GM18867 (cell line): Measurements from ENCODE around the gene IPCEF1.

Experiments used
- ATAC-seq: cut with Tn5 transposase; IDR thresholded peaks from one replicate; pipeline ENCODE4 v1.9.1; 2021; ENCODE audit warnings: mild to moderate bottlenecking, moderate library complexity; ENCODE audit not compliant: unreplicated experiment

IPCEF1 gene

DNA sequence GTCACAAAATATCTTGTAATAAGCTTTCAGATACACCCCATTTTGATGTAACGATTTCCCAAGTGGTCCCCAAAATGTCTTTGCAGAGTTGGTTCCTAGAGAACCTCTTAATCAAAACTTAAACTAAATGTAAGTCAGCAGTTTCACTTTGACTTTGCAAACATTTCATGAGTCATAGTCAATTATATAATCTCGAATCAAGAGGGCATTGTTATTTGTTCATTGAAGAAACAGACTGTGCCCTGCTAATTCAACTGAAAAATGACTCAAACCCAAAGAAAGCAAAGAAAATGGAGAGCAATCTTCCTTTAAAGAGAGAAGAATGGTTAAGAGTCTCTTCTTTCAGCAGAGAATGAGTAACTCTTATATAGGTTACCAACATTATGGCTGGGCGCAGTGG lies 58.3 kb downstream of the IPCEF1 start:
- ATAC-seq: peak; percentile 48

GRCh38 chr6:154297721-154298120 lies 58.9 kb downstream of the IPCEF1 start:
- no peak for ATAC-seq

DNA sequence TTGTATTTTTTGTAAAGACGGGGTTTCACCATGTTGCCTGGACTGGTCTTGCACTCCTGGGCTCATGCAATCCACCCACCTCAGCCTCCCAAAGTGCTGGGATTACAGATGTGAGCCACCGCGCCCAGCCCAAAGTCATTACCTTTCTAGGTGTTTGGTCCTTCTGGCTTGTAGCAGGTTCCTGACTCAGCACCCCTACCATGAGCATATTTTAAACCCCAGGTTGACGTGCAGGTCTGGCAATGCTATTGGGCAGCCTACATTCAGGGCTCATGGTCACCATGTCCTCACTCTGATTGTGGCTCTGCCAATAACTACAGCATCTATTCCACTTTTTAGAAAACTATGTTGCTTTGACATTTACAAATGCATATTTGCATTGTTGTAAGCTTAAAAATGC lies 59.4 kb downstream of the IPCEF1 start:
- no peak for ATAC-seq

DNA sequence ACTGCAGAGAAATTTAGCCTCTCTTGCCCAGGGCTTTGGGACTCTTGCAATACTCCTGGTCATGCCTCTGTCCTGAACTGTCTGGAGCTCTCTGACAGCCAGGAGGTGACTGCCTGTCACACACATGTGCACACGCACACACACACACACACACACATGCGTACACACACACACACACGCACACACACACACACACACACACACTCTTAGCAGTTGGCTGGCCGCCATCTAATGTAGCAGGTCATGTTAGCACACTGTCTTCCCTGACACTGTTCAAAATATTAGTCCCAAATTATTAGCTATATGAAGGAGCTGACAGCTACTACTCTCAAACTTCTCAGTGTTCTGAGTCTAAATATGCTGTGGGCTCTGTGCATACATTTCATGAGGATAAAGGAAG lies 60.9 kb downstream of the IPCEF1 start:
- no peak for ATAC-seq

GRCh38 chr6:154292855-154293519 lies 63.6 kb downstream of the IPCEF1 start:
- no peak for ATAC-seq

DNA sequence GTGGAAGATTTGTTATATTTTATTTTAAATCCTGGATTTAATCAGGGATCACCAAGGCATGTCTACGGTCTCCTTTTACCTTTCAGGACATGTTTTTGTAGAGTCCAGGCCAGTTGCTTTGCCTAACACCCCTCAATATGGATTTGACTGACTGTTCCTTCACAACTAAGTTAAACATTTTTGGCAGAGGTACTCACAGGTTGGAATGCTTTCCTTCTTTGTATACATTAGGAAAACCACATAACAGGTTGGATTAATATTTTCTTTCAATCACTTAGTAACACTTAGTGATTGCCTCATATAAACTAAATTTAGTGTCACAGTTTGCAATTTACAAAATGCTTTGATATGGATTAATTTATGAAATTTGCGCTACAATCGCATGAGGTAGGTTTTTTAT lies 64.5 kb downstream of the IPCEF1 start:
- no peak for ATAC-seq

DNA sequence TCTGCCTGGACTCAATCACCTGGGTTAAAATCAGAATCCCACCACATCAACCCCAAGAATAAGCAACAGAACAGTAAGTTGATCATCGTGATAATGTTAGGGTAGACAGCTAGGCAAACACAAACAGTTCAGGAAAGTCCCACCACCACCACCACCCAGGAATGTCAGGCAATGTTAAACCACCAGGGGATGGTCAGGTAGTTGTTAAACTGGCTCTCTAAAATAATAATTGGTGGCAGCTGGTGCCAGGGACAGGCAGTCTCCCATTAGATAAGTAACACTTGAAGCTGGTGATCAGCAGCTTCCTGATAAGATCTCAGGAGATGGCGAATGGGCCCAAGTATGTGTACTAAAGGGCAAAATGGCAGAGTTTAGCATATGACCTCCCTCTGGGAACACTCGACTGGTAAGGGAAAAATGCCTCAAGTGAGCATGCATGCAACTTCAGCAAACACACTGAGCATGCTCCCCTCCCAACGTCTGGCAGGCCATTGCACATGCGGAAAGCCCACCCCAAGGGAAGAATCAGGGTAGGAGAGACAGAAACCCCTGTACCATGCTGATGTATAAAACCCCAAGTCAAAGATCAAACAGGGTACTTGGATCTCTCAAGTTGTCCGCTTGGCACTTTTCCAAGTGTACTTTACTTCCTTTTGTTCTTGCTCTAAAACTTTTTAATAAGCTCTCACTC lies 66.6 kb downstream of the IPCEF1 start:
- ATAC-seq: no peak

DNA sequence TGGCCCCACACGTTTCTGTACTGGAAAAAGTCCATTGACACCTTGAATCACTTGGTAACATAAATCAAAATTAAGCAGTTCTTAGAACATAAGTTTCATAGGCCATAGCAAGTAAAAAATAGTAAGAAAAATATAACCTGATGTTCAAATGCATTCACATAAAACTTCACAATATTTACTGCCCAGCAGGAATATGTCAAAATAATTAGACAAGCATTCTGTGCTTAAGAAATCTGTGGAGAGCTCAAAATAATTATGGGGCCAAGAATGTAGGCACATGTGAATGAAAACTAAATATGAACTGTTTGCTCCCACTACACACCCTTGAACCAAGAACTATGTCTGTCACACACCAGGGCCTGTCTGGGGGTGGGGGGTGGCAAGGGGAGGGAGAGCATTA lies 70.8 kb downstream of the IPCEF1 start:
- ATAC-seq: no peak

- ATAC-seq: no peak
Measured at GRCh38 chr6:154284313-154284853, 72.2 kb downstream of the IPCEF1 start.

- no peak for ATAC-seq
Measured at GRCh38 chr6:154280521-154280920, 76.1 kb downstream of the IPCEF1 start.

DNA sequence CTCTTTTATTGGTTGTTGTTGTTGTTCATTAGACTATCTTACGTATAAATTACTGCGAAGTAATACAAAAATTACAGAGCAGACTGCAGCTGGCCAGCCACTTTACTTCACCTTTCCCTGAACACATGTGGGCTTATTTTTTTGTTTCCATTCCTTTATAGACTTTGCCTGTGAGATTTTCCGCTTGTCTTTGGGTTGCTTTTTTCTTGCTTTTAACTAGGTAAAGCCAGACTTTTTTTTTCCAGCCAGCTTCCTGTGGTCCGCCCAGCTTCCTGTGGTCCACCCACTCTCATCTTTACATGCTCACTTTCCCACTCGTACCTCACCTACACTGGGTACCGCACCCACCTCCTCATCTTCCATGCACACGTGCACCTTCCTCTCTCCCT lies 79.0 kb downstream of the IPCEF1 start:
- peak; percentile 26 for ATAC-seq

DNA sequence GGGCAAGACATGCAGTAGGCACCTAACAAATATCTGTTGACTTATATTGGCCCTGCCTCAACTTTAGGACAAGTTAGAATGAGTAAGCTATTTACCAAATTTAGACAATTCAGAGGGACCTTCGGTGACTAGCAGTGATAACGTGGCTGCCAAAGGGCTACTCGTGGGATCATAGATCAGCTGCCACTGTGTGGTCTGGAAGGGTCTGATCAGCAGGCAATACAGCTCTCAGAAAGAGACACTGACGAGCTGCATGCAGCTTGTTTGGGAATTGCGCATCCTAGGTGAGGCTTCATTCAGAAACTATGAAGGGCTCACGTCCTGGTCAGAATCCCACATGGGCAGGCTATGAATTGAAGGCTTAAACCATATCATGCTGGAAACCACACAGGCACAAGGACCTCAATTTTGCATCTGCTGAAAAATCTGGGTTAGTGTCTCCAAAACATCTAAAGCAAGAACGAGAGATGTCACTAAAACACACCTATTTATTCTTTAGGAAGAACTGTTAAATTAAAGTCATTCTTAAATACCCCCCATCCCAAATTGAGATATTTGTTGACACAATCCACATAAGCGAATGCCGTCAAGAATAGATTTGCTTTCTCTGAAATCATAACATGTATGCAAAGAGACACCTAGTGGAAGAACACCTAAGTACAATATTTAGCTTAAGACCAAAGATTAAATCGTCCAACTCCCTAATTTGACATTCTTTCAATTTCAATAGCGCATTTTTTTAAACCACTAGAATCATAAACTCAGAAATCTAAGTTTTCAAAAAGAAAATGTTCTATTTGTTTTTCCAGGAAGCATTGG lies 79.6 kb downstream of the IPCEF1 start:
- peak; percentile 71 for ATAC-seq

- ATAC-seq: no peak
Measured at GRCh38 chr6:154274168-154274567, 82.4 kb downstream of the IPCEF1 start.

DNA sequence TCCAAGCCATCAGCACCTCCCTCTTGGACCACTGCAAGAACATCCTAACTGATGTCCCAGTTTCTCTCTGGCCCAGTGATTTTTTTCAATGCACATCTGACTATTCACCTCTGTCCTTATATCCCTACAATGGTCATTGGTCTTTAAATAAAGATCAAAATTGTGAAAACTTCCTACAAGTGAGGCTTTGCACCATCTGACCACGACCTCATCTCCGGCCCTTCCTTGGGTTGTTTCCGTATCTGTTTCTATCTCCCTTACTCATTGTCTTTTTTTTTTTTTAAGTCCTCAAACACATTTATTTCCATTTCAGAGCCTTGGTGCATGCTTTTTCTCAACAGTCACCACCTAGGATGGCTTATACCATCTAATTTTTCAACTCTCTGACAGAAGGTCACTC lies 88.1 kb downstream of the IPCEF1 start:
- peak; percentile 12 for ATAC-seq

DNA sequence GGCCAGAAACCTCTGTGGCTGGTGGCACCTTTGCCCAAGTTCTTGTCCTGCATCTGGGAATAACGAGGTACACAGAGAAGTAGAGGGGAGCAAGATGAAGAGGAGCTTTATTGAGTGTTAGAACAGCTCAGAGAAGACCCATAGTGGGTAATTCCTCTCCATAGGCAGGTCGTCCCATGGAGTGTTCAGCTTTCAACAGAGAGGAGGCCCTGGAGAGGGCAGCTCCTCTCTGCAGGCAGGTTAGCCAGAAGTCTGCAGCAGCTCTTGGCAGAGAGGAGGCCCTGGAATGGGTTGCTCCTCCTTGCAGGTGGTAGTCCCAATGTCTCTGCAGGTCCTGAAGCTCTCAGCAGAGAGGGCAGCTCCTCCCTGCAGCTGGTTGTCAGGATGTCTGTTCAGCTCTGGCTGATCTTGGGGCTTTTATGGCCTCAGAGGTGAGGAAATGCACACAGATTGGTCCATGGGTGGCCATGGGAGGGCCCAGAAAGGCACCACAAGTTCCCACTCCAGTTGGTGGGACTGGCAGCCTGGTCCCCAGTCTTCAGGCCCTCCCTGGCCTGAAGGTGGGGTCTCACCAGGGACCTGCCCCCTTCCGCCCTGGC lies 89.0 kb downstream of the IPCEF1 start:
- peak; percentile 38 for ATAC-seq

GRCh38 chr6:154266560-154267099 lies 90.0 kb downstream of the IPCEF1 start:
- ATAC-seq: no peak

- ATAC-seq: peak; percentile 49
Measured at GRCh38 chr6:154261688-154262397, 94.8 kb downstream of the IPCEF1 start.

- ATAC-seq: peak; percentile 65
Measured at GRCh38 chr6:154258064-154258757, 98.4 kb downstream of the IPCEF1 start.

- ATAC-seq: no peak
Measured at GRCh38 chr6:154257067-154257466, 99.5 kb downstream of the IPCEF1 start.

DNA sequence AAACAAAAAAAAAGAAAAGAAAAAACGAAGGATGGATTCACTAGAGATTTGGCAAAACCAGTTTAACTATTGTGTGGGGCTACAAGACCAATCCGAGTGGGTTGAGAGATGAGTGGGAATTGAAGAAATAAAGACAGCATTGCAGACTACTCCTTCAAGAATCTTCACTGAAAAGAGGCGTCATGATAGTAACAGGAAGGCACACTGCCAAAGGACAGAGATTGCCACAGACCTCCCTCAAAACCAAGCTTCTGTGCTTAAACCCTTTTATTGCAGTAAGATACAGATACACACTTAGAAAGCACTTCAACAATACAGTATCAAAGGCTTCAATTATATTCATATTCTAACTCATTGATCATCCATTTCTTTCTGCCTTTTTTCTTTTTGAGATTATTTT lies 103.9 kb downstream of the IPCEF1 start:
- ATAC-seq: no peak
